Stimulated activated CD4-positive, alpha-beta T cell treated with anti-CD3 and anti-CD28 coated beads, Interleukin-1b, Interleukin-23, amount 100 ng/mL, for 48 hours (primary cell): ENCODE results near the gene WAPL.
"Not testable (repeated sequence)": the region's sequence is repeated elsewhere in the genome, so short reads cannot be mapped to it uniquely, and the experiment has no call there.

Experiments
- DNase-seq: peaks from one replicate; pipeline ENCODE4 v3.0.0-alpha.2; 2020

Gene WAPL

GRCh38 chr10:86521678-86522509, at the start of gene WAPL:
Gene WAPL (minus strand): TSS chr10:86521792. CDS start chr10:86518069, 3,723 bp downstream.
- DNase-seq, result peak; percentile 93

- no peak for DNase-seq
These were observed 47.7 kb upstream of the WAPL start for GRCh38 chr10:86569335-86569734.

DNA sequence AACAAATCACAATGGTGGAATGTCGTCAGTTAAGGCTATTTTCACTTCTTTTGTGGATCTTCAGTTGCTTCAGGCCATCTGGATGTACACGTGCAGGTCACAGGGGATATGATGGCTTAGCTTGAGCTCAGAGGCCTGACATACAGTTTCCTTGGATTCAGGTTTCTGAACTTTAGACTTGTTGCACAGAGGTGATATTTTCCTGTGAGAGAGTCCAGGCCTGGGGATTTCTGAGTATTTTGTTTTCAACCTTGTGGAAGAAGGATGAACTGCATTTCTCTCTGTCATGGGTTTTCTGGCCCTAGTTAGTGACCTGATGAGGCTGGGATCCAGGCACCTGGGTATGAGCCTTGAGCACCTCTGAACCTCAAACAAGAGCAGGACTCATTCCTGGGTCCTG, 44.9 kb upstream of the WAPL start:
- not testable (repeated sequence) for DNase-seq

DNA sequence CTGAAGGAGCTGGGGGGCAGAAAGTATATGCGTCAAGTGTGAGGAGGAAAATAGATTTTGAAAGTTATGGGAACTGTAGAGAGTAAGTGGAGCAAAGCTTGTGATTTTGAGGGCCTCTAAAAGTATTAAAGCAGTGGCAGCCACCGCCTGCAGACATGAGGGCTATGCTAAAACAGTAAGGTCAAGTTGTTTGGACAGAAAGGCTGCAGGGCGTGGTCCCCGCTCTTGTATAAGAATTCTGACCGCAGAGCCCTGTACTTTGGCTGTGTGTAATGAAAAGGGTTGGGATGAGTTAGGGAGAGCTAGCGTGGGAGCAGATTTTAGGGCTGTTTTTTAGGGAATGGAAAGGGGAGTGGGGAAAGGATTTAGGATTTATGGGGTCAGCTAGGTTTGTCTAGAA, 41.7 kb upstream of the WAPL start:
- not testable (repeated sequence) for DNase-seq

- not testable (repeated sequence) for DNase-seq
These were observed 37.1 kb upstream of the WAPL start for GRCh38 chr10:86558695-86559094.

DNA sequence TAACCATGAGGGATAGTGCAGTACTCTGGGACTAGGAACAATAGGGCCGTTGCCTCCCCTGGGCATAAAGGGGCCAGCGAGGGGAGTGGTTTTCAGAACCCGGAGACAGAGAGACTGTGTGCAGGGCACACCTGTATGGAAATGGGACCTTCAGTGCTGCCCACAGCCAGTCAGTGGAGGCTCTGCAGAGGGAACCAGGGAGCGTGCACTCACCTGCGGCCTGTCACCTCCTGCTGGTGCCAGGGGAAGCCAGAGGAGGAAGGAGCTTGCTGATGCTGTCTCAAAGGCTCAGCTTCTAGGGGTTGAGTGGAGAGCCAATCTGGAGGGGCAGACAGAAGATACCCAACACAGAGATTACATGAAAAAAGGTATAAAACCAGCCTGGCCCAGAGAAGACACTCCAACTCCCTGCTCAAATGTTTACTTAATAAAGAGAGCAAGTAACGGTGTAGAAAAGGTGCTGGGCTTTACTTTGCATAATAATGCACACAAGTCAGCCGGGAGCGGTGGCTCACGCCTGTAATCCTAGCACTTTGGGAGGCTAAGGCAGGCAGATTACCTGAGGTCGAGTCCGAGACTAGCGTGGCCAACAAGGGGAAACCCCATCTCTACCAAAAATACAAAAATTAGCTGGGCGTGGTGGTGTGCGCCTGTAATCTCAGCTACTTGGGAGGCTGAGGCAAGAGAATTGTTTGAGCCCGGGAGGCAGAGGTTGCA, 35.5 kb upstream of the WAPL start:
- DNase-seq, result no peak

DNA sequence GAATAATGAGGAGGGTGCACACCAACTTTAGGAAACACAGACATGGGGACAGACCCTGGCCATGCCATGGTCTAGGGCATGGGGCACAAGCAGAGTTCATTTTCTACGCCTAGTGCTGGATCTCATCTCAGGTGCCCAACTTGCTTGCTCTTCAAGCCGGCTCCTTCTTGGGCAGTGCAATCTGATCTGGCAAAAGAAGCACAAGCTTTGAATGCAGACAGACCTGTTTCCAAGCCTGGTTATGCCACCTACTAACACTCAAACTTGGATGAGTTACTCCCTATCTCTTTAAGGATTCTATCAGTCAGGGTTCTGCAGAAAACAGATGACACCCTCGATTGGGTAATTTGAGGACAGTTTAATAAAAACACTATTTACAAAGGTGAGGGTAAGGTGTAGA, 34.9 kb upstream of the WAPL start:
- no peak for DNase-seq

DNA sequence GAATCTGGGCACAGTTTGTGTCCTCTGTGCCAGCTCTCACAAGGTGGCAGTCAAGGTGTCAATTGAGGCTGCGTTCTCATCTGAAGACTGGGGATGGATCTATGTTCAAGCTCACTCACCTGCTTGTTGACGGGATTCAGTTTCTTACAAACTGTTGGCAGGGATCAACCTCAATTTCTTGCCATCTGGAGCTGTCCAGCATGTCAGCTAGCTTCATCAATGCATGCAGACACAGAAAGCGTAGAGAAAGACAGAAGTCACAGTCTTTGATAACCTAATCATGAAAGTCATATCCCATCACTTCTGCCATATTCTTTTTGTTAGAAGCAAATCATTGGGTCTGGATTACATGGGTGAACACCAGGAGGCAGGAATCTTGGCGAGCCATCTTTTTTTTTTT, 32.0 kb upstream of the WAPL start:
- no peak for DNase-seq

DNA sequence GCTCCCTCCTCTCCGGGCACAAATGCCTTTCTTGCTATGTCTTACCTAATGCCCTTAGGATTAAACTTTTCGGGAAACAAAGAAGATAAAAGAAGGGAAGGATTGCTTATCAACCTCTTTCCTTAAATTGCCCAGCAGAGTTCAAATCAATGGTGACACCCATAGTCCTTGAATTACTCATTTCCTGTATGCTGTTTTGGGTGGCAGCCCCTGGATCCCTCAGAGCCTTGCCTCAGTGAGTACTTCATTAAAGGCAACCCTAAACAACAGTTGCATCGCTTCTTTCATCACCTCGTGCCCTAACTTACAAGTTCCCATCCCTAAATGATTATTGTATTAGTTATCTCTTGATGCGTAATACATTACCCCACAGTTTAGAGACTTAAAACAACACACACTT, 31.6 kb upstream of the WAPL start:
- no peak for DNase-seq

GRCh38 chr10:86547296-86547695, 25.7 kb upstream of the WAPL start:
- DNase-seq, result no peak

- DNase-seq, result no peak
These were observed 23.5 kb upstream of the WAPL start for GRCh38 chr10:86545101-86545500.

DNA sequence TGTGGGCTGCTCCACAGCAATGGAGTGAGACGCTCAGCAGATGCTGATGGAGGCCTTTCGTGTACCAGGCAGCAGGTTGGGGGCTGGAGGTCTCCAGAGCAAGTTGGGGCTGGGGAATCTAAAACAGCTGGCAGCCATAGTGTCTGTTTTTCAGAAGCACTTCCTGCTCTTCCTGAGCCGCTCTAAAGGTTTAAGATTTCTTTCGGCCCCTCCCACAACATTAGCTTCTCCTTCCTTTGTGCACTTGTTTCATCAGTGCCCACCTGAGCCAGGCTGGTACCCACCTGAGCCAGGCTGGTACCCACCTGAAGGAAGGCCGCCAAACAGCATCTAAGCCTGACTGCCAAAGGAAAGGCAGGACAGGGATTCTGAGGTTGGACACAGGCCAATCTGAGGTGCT, 18.4 kb upstream of the WAPL start:
- no peak for DNase-seq

GRCh38 chr10:86538547-86538946, 17.0 kb upstream of the WAPL start:
- peak; percentile 7 for DNase-seq

DNA sequence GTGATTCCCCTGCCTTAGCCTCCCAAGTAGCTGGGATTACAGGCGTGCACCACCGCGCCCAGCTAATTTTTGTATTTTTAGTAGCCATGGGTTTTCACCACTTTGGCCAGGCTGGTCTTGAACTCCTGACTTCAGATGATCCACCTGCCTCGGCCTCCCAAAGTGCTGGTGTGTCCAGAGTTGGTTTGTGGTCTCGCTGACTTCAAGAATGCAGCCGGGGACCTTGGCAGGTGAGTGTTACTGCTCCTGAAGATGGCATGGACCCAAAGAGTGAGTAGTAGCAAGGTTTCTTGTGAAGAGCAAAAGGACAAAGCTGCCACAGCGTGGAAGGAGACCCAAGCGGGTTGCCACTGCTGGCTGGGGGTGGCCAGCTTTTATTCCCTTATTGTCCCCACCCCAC, 16.4 kb upstream of the WAPL start:
- not testable (repeated sequence) for DNase-seq

- peak; percentile 35 for DNase-seq
These were observed 14.8 kb upstream of the WAPL start for GRCh38 chr10:86536294-86536861.

GRCh38 chr10:86535132-86535882, 13.7 kb upstream of the WAPL start:
- peak; percentile 9 for DNase-seq

DNA sequence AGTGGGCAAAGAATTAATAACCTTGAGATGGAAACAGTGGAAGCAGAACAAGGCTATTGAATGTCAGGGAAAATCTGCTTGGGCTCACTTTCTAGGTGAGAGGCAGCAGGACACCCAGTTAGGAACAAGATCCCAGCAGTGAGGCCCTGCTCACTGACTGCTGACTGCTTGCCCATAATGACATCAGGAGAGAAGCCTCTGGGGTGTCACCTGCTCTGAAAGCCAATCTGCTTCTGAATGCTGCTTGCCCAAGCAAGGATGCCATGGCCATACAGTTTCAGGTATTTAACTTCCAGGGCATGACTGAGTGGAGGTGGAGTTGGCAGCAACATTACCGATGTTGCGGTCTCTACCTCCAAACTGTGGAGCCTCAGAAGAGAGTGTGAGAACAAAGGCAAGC, 11.7 kb upstream of the WAPL start:
- DNase-seq, result no peak

DNA sequence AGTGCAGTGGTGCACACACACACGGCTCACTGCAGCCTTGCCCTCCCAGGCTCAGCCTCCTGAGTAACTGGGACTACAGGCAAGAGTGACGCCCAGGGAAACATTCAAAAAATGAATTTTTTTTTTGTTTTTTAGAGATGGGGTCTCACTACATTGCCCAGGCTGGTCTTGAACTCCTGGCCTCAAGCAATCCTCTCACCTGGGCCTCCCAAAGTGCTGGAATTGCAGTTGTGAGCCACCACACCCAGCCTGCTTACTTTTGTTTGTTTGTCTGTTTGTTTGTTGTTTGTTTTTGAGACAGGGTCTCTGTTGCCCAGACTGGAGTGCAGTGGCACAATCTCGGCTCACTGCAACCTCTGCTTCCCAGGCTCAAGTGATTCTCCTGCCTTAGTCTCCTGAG, 7.1 kb upstream of the WAPL start:
- not testable (repeated sequence) for DNase-seq

GRCh38 chr10:86526606-86527005, 5.0 kb upstream of the WAPL start:
- no peak for DNase-seq

DNA sequence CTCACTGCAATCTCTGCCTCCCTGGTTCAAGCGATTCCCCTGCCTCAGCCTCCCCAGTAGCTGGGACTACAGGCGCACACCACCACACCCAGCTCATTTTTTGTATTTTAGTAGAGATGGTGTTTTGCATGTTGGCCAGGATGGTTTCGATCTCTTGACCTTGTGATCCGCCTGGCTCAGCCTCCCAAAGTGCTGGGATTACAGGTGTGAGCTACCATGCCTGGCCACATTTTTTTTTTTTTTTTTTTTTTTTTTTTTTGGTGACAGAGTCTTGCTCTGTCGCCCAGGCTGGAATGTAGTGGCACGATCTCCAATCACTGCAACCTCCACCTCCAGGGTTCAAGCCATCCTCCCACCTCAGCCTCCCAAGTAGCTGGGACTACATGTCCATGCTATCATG, 4.1 kb upstream of the WAPL start:
- DNase-seq, result not testable (repeated sequence)

DNA sequence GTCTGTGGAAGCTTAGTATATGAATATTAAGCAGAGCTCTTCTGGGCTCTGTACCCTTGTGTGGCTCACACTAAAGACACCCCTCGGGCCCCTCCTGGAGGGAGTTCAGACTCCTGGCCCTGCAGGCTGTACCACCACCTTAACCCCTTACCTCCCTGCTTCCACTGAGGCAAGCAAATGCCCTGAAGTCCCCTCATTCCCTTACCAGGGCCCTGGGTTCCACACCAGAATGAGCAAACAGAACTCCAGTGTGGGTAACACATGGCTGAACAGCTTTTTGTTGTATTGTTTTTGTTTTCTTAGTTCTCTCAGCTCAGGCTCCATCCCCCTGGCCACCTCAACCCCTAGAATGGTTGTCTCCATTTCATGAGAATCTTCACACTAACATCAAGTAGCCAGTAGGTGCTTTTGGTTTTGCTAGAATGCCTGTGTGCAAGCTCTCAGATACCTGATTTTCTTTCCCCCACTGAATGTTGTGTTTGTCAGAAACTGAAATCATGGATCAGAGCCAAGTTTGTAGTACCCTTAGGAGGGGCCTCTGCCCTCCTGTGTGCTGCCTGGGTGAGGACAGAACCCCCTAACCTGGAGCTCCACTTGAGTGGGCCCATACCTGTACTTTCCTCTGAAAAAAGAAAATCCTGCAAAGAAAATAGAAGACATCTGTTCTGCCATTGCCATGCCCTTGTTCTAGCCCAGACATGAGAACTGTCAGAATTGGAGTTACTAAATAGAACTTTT, 2.8 kb upstream of the WAPL start:
- no peak for DNase-seq

- DNase-seq, result no peak
These were observed 1.8 kb upstream of the WAPL start for GRCh38 chr10:86523348-86523747.

DNA sequence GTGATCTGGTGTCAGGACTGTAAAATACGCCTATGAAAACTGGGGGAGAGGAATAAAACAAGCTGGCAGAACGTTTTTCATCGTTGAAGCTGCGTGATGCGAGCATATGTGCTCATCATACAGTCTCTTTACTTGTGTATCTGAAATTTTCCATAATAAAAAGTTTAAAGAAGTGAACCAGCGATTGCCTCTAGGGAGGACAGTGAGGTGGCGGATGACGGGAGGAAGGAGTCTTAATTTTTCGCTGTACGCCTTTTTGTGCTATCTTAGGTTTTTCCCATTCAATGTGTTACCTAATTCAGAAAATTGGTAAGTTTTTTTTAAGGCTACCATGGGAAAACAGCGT, 891 bp upstream of the WAPL start:
- DNase-seq, result no peak
